ENCODE results near the gene PPP4R4. TPM values are rescaled to one million over a fixed set of nuclear protein-coding genes. Genes with fewer than 3 reads are reported as not detected.

Gene PPP4R4
- total RNA-seq, 1 donor from 2014 or later = 14.0 TPM

DNA sequence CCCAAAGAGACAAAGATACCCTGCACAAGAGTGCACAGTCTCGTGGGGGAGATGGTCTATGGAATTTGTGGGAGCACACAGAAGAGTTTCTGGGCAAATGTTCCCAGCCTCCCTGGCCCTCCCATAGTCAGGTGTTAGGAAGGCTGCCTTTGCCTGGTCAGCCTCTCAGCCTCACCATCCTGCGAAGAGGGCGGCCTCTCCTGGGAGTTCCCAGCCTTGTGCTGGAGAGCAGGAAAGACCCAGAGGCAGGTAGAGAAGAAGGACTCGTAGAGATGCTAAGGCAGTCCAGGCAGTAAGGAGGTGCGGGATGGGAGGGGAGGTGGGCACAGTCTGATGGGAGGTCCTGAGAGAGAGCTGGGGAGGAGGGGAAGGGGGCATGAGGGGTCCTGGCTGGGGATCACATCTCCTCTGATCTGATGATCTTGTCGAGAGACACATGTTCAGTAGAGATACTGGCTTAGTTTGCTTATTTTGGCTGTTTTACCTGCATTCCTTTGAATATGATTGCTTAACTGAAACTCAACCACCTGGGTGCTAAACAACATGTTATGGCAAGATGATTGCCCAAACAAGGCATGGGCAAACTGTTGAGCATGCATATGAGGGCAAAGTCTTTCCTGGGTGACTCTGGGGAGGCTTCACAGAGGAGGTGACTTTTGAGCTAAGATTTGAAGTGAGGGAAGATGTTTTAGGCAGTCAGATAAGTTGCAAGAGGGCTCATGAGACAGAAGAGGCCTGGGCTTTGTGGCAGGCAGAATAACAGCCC, 138.5 kb downstream of the PPP4R4 start:
- TF ChIP-seq, protein P1, sequence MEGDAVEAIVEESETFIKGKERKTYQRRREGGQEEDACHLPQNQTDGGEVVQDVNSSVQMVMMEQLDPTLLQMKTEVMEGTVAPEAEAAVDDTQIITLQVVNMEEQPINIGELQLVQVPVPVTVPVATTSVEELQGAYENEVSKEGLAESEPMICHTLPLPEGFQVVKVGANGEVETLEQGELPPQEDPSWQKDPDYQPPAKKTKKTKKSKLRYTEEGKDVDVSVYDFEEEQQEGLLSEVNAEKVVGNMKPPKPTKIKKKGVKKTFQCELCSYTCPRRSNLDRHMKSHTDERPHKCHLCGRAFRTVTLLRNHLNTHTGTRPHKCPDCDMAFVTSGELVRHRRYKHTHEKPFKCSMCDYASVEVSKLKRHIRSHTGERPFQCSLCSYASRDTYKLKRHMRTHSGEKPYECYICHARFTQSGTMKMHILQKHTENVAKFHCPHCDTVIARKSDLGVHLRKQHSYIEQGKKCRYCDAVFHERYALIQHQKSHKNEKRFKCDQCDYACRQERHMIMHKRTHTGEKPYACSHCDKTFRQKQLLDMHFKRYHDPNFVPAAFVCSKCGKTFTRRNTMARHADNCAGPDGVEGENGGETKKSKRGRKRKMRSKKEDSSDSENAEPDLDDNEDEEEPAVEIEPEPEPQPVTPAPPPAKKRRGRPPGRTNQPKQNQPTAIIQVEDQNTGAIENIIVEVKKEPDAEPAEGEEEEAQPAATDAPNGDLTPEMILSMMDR (IDR thresholded peaks at IDR 0.05; ENCODE audit: insufficient read depth, low read length, severe bottlenecking) = no peak
- H3K36me3 ChIP-seq (ENCODE audit: control insufficient read depth, insufficient read depth, low read length) = no peaks in the 10 kb centered on the region
- H3K4me3 ChIP-seq (ENCODE audit: low read depth, low read length) = no peak overlapping the region
- no peaks in the 10 kb centered on the region for H3K27me3 ChIP-seq (ENCODE audit: control insufficient read depth, insufficient read depth, low read length)
- FAIRE-seq (no peak), DNase-seq (ENCODE audit: low read depth) (peak; percentile 91)

DNA sequence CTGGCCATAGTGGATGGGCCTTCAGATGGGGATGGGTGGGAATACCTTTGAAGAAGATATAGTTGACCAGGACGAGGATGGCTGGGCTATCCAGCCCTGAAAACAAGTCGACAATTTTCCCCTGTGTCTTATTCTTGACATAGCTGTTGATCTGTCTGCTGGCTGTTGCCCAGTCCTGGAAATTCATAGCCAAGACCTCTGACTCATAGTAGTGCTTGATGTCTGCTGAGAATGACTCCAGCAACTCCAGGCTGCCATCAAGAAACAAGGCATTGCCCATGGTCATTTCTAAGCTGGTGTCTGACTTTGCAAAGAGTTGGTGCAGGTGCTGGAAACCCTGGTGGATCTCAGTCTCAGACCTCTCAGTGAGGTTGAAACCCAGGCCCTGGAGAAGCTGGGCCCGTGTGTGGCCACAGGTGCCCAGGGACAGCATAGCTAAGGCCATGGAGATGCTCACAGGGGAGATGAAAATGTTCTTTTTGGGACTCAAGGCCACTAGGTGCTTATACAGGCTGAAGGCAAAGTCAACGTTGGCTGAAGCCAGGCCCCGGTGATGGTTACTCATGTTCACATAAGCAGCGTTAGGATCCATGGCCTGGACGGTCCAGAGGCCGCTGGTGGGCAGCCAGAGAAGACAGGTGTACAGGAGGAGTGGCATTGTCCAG, 140.0 kb downstream of the PPP4R4 start:
- DNase-seq (ENCODE audit: low read depth) = peak; percentile 85
- Histone ChIP-seq H3K36me3 (ENCODE audit: control insufficient read depth, insufficient read depth, low read length) (no peaks in the 10 kb centered on the region), H3K4me3 (ENCODE audit: low read depth, low read length) (no peak overlapping the region), H3K27me3 (ENCODE audit: control insufficient read depth, insufficient read depth, low read length) (no peaks in the 10 kb centered on the region)
- FAIRE-seq = peak; percentile 28
- TF ChIP-seq, protein P1 (IDR thresholded peaks at IDR 0.05; ENCODE audit: insufficient read depth, low read length, severe bottlenecking) = no peak

DNA sequence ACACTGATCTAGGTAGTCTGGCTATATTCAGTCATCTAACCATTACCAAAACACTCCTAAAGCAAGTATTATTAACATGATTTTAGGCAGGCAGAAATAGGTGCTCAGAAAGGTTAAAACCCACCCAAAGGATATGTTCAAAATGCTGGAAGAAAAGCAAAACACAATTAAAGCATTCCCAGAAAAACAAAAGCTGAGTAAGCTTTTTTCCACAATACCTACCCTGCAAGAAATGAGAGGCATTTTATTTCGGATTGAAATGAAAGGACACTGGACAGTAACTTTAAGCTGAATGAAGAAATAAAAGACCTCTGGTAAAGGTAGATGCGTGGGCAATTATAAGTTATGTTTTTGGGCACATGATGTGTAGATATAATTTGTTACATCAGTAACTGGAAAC, 140.8 kb downstream of the PPP4R4 start:
- TF ChIP-seq, protein P1 (IDR thresholded peaks at IDR 0.05; ENCODE audit: insufficient read depth, low read length, severe bottlenecking) = no peak
- no peaks in the 10 kb centered on the region for H3K27me3 ChIP-seq (ENCODE audit: control insufficient read depth, insufficient read depth, low read length)
- no peaks in the 10 kb centered on the region for H3K36me3 ChIP-seq (ENCODE audit: control insufficient read depth, insufficient read depth, low read length)
- DNase-seq (ENCODE audit: low read depth) = no peak
- FAIRE-seq = no peak
- no peak overlapping the region for H3K4me3 ChIP-seq (ENCODE audit: low read depth, low read length)

DNA sequence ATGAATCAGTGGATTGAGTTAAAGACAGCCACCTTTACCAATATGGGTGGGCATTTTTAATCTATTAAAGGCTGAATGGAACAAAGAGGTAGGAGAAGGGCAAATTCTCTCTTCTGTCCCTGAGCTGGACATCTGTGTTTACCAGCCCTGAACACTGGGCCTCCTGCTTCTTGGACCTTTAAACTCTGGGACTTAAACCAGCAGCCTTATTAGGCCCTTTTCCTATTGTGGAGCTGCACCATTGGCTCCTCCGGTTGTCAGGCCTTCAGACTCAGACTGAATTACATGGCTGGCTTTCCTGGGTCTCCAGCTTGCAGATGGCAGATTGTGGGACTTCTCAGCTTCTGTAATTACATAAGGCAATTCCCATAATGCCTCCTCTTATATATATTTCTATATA, 142.6 kb downstream of the PPP4R4 start:
- FAIRE-seq (no peak), DNase-seq (ENCODE audit: low read depth) (no peak)
- no peaks in the 10 kb centered on the region for H3K36me3 ChIP-seq (ENCODE audit: control insufficient read depth, insufficient read depth, low read length)
- H3K27me3 ChIP-seq (ENCODE audit: control insufficient read depth, insufficient read depth, low read length) = no peaks in the 10 kb centered on the region
- no peak overlapping the region for H3K4me3 ChIP-seq (ENCODE audit: low read depth, low read length)
- TF ChIP-seq, protein P1 (IDR thresholded peaks at IDR 0.05; ENCODE audit: insufficient read depth, low read length, severe bottlenecking) = no peak

DNA sequence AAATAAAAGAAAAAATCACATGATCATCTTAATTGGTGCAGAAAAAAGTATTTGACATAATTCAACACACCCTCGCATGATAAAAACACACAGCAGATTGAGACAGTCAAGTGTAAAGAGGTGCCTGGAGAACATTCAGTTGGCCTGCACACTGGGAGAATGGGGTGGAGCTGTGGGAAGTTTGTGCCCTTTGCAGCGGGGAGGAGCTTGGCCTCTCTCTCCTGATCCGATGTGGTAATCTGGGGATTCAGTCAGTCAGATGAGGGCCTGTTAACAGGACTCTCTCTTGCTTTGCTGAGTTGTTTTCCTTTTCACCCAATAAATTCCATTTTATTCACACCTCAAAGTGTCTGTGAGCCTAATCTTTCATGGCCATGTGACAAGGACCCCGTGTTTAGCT, 143.1 kb downstream of the PPP4R4 start:
- no peak for FAIRE-seq
- TF ChIP-seq, protein P1 (IDR thresholded peaks at IDR 0.05; ENCODE audit: insufficient read depth, low read length, severe bottlenecking) = no peak
- no peaks in the 10 kb centered on the region for H3K36me3 ChIP-seq (ENCODE audit: control insufficient read depth, insufficient read depth, low read length)
- no peak overlapping the region for H3K4me3 ChIP-seq (ENCODE audit: low read depth, low read length)
- DNase-seq (ENCODE audit: low read depth) = peak; percentile 24
- H3K27me3 ChIP-seq (ENCODE audit: control insufficient read depth, insufficient read depth, low read length) = no peaks in the 10 kb centered on the region
